Adrenal gland (tissue), 5 donors: ENCODE data around the gene PDCD2.

ENCODE experiments used
- POLR2A ChIP-seq, 2 donors: fragments of 450-650 bp; IDR thresholded peaks; one replicate each; pipeline ENCODE4 v1.6.1; 2017; ENCODE audit warnings: antibody characterized with exemption in 2 of 2, mild to moderate bottlenecking in 2 of 2, moderate library complexity in 1 of 2
- TF ChIP-seq, protein P1 (sequence below), 6 experiments: fragments of 450-650 bp in 4 of 6; fragments of 200-600 bp in 2 of 6; sonication (generic) in 1 of 6; IDR thresholded peaks; 1 replicate in 5 of 6; 2 replicates in 1 of 6; pipeline versions ENCODE4 v1.5.1 to v1.8.0; 2016 to 2021; ENCODE audit warnings: antibody characterized with exemption in 6 of 6, mild to moderate bottlenecking in 2 of 6, moderate library complexity in 1 of 6
- donor health status: DM: no; HTN: no; CAD: no.

DNA sequence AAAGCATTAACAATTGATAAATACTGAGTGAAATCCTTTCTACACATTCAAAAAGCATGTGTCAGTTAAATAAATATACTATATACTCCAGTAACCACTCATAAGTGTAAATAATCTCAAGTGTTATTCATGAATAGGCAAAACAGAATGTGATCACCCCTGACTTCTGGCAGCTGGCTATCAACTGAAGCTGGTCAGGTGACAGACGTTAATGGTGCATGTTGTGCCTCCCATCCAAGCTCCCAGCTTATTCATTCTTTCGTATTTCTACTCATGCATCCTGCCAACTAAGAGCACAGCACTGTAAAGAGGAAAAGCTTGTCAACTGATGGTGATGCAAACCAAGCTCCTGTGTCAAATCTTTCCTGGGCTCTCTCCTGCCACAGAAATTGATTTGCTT is 39.0 kb downstream of the PDCD2 start:
- TF ChIP-seq, protein P1, sequence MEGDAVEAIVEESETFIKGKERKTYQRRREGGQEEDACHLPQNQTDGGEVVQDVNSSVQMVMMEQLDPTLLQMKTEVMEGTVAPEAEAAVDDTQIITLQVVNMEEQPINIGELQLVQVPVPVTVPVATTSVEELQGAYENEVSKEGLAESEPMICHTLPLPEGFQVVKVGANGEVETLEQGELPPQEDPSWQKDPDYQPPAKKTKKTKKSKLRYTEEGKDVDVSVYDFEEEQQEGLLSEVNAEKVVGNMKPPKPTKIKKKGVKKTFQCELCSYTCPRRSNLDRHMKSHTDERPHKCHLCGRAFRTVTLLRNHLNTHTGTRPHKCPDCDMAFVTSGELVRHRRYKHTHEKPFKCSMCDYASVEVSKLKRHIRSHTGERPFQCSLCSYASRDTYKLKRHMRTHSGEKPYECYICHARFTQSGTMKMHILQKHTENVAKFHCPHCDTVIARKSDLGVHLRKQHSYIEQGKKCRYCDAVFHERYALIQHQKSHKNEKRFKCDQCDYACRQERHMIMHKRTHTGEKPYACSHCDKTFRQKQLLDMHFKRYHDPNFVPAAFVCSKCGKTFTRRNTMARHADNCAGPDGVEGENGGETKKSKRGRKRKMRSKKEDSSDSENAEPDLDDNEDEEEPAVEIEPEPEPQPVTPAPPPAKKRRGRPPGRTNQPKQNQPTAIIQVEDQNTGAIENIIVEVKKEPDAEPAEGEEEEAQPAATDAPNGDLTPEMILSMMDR (IDR thresholded peaks at IDR 0.05): no peak
- TF ChIP-seq POLR2A (IDR thresholded peaks at IDR 0.05): no peak
